HG02885 (cell line): ENCODE measurements around the gene TBC1D9.

Source experiments
- ATAC-seq: cut with Tn5 transposase; IDR thresholded peaks from one replicate; pipeline ENCODE4 v1.9.1; 2021; ENCODE audit warnings: mild to moderate bottlenecking; ENCODE audit not compliant: unreplicated experiment, poor library complexity

TBC1D9 gene

GRCh38 chr4:140661550-140661949 is 94.6 kb downstream of the TBC1D9 start:
- no peak for ATAC-seq

DNA sequence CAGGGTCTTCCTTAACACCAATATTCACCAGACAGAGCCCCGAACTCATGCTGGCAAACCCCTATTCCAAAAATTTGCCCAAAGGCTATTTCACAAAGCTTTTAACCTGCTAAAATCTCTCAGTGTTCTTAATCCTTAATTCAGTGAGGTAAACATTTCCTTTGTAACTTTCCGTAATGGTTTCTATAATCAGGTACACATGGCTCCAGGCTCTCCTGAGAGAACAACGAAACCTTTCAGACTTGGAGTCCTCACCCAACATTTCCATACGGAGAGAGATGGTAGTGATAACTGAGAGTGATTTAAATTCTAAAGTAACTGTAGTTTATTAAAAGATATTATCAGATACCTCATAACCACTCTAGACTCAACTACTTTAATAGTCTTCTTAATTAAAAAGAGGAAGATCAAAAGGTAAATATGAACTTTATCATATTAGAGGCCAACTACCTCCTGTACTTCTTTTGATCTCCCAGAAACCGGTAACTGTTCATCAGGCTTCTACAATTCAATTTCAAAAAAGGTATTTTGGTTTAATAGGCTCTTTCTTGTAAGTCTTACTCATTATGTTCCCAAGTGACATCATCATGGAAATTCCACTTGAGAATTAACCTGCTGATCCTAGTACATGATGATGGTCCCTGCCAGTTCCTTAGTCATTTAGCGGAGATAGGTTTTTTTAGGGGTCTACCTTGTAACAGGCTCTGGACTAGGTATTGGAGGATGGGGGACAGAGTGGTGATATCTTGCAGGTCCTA is 96.1 kb downstream of the TBC1D9 start:
- ATAC-seq = no peak

- ATAC-seq = no peak
Observed at GRCh38 chr4:140654495-140654814, 101.7 kb downstream of the TBC1D9 start.

GRCh38 chr4:140653718-140654494 is 102.3 kb downstream of the TBC1D9 start:
- no peak for ATAC-seq

GRCh38 chr4:140652601-140653000 is 103.6 kb downstream of the TBC1D9 start:
- ATAC-seq = no peak

DNA sequence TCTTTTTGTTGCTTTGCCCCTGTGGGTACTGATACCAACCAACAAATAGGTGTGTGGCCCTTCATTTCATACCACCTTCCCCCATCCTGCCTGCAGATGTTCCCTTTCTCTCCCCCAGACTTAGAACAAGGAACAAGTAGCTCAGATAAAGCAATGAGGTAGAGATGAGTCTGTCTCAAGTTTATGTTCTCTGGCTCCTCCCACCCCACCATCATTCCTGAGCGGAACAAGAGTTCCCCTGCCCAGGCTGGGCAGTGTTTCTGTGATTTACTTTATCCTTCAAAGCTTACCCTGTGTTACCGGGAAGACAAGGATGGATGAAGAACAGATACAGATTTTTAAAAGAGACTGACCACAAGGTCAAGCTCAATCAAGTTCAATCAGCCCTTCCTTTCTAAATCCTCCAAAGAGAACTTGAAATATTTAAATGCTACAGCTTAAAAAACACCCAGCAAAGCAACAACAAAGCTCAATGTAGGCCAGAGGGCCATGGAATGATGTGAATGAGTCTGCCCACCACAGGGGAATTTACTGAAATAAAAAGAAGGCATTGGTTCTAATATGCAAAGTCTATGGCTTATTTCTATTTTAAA is 107.4 kb downstream of the TBC1D9 start:
- ATAC-seq = no peak

DNA sequence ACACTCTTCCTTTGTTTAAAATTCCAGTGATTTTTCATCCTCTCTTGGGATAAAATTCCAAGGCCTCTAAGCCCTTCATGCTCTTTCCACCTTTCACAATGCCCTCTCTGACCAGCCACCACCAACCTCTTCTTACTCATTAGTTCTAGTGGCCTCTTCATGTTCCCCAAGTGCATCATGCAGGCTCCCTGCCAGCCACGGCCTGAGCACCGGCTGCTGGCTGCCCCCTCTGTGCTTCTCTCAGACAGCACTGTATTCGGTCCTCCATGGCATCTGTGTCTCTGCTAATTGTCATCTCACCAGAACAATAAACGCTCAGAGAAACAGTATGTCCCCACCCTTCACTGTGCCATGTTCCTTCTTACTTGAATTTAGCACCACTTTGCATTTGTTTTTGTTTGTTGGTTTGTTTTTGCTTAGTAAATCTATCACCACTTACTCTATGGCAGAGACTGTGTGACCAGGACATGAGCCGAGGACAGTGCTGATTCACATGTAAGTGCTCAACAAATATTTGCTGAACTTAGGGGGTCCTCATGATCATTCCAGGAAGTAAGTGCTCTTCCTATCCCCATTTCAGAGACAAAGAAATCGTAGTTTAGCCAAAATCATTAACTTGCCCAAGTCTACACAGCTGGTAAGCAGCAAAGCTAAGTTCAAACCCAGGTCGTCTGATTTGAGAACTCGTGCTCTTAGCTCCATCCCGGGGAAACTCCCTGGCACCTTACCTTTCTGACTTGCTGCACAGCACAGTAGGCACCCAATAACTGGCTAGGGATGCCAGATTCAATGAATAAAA is 110.4 kb downstream of the TBC1D9 start:
- no peak for ATAC-seq

GRCh38 chr4:140645196-140645595 is 111.0 kb downstream of the TBC1D9 start:
- ATAC-seq = no peak

DNA sequence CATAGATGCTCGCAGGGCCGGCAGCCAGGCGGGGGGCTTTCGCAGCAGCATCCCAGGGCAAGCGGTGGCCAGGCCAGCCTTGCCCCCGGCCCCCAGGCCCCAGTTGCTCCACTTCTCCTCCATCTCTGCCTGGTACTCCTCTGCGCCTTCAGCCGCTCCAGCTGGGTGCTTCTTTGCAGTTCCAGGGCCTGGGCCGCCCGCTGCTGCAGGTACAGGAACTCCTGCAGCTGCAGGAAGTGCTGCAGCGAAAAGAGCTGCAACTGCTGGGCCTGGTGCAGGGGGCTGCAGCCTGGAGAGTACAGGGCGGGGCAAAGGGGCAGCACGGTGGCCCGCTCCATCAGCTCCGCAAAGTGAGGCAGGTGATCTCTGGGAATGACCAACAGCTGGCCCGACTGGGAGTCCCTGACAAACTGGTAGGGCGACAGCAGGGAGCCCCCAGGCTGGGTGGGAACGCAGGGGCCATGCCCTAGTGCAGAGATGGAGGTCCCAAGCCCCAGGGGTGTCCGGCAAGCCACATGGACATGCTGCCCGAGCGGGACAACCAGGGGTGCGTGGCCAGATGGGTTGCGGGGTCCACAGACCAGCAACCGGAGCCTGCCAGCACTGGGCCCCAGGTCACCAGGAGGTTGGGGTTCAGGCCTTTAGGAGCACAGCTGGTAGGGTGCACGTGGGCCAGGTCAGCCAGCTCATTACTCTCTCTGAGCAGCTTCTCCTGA is 111.6 kb downstream of the TBC1D9 start:
- ATAC-seq = no peak

GRCh38 chr4:140643571-140644055 is 112.6 kb downstream of the TBC1D9 start:
- ATAC-seq = no peak

DNA sequence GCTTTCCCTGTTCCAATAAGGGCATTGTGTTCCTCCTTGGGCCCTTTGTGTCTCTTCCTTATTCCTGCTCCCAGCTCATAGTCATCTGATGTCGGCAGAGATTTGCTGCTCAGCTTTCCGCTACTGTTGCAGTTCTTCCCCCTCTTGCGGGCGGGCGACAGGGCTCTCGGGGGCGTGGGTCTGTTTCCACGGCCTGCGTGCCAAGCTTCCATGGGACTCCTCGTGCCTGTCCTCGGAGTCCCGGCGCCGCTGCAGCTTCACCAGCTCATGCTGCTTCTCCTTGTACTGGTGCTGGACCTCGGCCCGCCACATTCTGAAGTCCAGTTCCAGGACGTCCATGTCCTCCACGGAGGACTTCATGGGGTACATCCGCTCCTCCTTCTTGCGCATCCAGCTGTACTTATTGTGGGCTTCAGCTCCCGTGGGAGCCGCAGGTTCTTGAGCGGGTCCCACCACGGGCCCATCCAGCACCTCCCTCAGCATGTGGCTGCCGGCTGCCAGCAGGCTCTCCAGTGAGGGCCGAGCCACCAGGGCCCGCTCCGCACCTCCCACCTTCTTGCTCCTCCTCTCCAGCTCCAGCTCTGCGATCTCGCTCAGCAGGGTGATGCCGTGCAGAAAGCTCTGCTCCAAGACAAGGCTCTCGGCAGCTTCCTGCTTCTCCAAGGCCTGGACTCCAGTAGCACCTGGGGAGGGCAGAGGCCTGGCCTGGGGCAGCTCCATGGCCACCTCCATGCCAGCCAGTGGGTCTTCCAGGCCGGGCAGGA is 113.3 kb downstream of the TBC1D9 start:
- ATAC-seq = no peak

- no peak for ATAC-seq
Observed at GRCh38 chr4:140641789-140642439, 114.3 kb downstream of the TBC1D9 start.

DNA sequence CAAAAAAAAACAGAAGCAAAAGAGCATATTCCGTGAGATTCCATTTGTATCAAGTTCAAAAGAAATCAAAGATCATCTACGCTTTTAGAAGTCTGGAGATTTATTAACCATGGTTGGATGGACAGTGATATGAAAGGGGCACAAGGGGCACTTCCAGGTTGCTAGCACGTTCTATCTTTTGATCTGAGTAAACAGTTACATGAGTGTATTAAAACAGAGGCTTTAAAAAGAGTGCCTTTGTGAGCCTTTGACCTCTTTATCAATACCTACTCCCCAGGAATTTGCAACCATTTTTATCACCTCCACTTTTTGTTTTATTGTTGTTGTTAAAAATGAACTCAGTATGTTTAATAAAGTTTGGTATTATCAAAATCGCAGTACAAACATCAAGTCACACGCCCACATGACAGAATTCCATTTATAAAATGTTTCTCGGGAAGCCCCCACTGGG is 115.1 kb downstream of the TBC1D9 start:
- ATAC-seq = no peak

- ATAC-seq = no peak
Observed at GRCh38 chr4:140640150-140640748, 115.9 kb downstream of the TBC1D9 start.

- no peak for ATAC-seq
Observed at GRCh38 chr4:140639066-140639465, 117.1 kb downstream of the TBC1D9 start.

DNA sequence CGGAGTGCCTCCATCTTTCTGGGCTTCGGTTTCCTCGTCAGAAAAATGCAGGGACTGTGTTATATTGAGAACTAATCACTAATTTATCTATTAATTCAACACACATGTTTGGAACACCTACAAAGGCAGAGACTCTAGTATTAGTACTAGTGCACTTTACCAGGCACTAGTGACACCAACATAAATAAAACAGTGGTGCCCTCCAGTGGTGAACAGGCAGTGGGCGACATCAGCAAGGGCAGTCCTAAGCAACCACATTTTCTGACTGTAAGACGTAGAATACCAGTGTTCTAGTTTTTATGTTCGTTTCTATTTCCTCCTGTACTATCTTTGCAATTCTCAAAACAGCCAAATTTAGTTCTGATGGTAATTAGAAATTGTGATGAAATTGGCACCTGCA is 118.3 kb downstream of the TBC1D9 start:
- ATAC-seq = peak; percentile 85

GRCh38 chr4:140635606-140636005 is 120.6 kb downstream of the TBC1D9 start:
- no peak for ATAC-seq

- no peak for ATAC-seq
Observed at GRCh38 chr4:140633951-140634350, 122.2 kb downstream of the TBC1D9 start.
